Measurements from ENCODE around the gene CHFR. TPM values are rescaled to one million over a fixed set of nuclear protein-coding genes. Genes with fewer than 3 reads are reported as not detected.
A peak's percentile ranks its signal among the peaks of the same experiment; 100 is the strongest.

The CHFR gene
- total RNA-seq, 6 donors from 2014 or later, result 42.2 to 136 (median 50.5) TPM

DNA sequence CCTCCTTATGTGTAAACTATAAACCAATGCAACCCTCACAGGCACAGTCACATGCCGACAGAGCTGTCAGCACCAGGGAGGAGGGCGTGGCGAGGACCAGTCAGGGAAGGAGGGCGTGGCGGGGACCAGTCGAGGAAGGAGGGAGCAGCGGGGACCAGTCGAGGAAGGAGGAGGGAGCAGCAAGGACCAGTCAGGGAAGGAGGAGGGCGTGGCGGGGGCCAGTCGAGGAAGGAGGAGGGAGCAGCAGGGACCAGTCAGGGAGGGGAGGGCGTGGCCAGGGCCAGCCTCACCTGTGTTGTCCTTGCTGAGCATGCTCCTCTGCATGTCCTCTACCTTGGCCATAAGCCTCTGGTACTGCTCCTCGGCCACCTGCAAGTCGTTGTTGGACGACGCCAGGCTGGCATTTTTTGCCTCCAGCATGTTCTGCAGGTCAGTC lies 83.0 kb downstream of the CHFR start:
- Histone ChIP-seq H3K4me3 (no peak overlapping the region), H3K4me1 (no peaks in the 10 kb centered on the region), H3K36me3 (peaks cover 57 to 96% (median 86%) of the 10 kb centered on the region in 4 donors), H3K27me3 (no peaks in the 10 kb centered on the region), H3K27ac (no peak overlapping the region), H3K9me3 (no peaks in the 10 kb centered on the region)
- 79% methylated on average over 16 of the region's 16 CpGs for WGBS, 2 donors
- DNase-seq (no peak), ATAC-seq (ENCODE audit: low FRiP score in 2 of 2) (peak in 1 of 2 donors; percentile 31)
- TF ChIP-seq CTCF (IDR thresholded peaks at IDR 0.05) (no peak), EP300 (IDR thresholded peaks at IDR 0.05) (no peak), POLR2A (IDR thresholded peaks at IDR 0.05) (no peak), POLR2AphosphoS5 (IDR thresholded peaks at IDR 0.05) (no peak)

GRCh38 chr12:132803888-132804287 lies 83.5 kb downstream of the CHFR start:
- H3K4me3 ChIP-seq, result no peak overlapping the region
- no peaks in the 10 kb centered on the region for H3K27me3 ChIP-seq
- H3K27ac ChIP-seq, result no peak overlapping the region
- no peaks in the 10 kb centered on the region for H3K4me1 ChIP-seq
- TF ChIP-seq POLR2A (IDR thresholded peaks at IDR 0.05) (no peak), EP300 (IDR thresholded peaks at IDR 0.05) (no peak), POLR2AphosphoS5 (IDR thresholded peaks at IDR 0.05) (no peak), CTCF (IDR thresholded peaks at IDR 0.05) (no peak)
- peaks cover 63 to 97% (median 89%) of the 10 kb centered on the region in 4 donors for H3K36me3 ChIP-seq
- DNase-seq (peak in 1 of 2 donors; percentile 79), ATAC-seq (ENCODE audit: low FRiP score in 2 of 2) (peak in 1 of 2 donors; percentile 60)
- no peaks in the 10 kb centered on the region for H3K9me3 ChIP-seq
- WGBS, 2 donors, result 85 to 97% methylated on average over 8 to 15 of the region's 15 CpGs

- Histone ChIP-seq H3K36me3 (peaks cover 69 to 97% (median 92%) of the 10 kb centered on the region in 4 donors), H3K9me3 (no peaks in the 10 kb centered on the region), H3K27ac (no peak overlapping the region), H3K4me1 (no peaks in the 10 kb centered on the region), H3K4me3 (no peak overlapping the region), H3K27me3 (no peaks in the 10 kb centered on the region)
- 95% methylated on average over 11 to 14 of the region's 14 CpGs for WGBS, 2 donors
- ATAC-seq (ENCODE audit: low FRiP score in 2 of 2), result no peak
- no peak for DNase-seq
- no peak for TF ChIP-seq POLR2AphosphoS5 (IDR thresholded peaks at IDR 0.05)
- no peak for TF ChIP-seq CTCF (IDR thresholded peaks at IDR 0.05)
- TF ChIP-seq EP300 (IDR thresholded peaks at IDR 0.05), result no peak
- TF ChIP-seq POLR2A (IDR thresholded peaks at IDR 0.05), result no peak
These were observed 84.3 kb downstream of the CHFR start for GRCh38 chr12:132803125-132803524.

DNA sequence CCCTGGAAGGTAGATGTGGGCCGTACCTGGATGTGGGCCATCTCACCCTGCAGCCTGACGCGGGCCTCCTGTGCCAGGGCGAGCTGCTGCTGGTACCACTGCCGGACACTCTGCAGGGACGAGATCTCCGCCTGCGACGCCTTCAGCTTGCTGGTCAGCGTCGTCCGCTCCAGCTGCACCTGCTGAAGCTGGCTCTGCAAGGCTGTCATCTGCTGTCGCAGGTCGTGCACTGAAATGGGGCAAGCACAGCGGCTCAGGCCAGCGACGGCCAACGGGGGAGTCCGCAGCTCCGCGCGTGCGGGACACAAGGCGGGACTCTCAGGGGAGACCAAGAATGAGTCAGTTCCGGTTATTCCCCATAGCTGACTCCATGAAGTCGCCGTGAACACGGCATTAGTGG lies 85.7 kb downstream of the CHFR start:
- Histone ChIP-seq H3K4me1 (no peaks in the 10 kb centered on the region), H3K4me3 (no peak overlapping the region), H3K9me3 (no peaks in the 10 kb centered on the region), H3K36me3 (peaks cover 70 to 97% (median 93%) of the 10 kb centered on the region in 4 donors), H3K27me3 (no peaks in the 10 kb centered on the region), H3K27ac (no peak overlapping the region)
- ATAC-seq (ENCODE audit: low FRiP score in 2 of 2) (no peak), DNase-seq (no peak)
- WGBS, 2 donors, result 90 to 92% methylated on average over 13 to 26 of the region's 28 CpGs
- no peak for TF ChIP-seq EP300 (IDR thresholded peaks at IDR 0.05)
- TF ChIP-seq CTCF (IDR thresholded peaks at IDR 0.05), result no peak
- TF ChIP-seq POLR2A (IDR thresholded peaks at IDR 0.05), result no peak
- no peak for TF ChIP-seq POLR2AphosphoS5 (IDR thresholded peaks at IDR 0.05)

DNA sequence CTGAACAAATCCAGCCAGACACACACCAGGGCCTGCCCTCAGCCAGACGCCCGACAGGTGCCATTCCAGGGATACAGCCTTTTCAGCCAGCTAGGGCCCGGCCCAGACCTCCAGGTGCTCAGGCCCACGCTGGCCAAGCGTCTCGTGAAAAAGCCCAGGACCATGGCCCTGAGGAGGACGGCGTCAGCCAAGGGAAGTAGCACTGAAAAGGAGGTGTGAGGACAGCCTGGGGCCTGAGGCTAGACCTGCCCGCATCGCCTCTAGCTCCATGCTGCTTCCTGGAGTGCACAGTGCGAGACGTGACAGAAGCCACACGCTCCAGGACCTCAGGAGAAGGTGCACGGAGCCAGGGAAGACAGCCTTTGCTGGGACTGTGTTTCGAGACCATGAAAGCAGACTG lies 88.6 kb downstream of the CHFR start:
- Histone ChIP-seq H3K27me3 (no peaks in the 10 kb centered on the region), H3K27ac (no peak overlapping the region), H3K36me3 (peaks cover 62 to 99% (median 93%) of the 10 kb centered on the region in 4 donors), H3K4me3 (no peak overlapping the region), H3K9me3 (no peaks in the 10 kb centered on the region), H3K4me1 (no peaks in the 10 kb centered on the region)
- 95 to 96% methylated on average over 12 of the region's 15 CpGs for WGBS, 2 donors
- DNase-seq (no peak), ATAC-seq (ENCODE audit: low FRiP score in 2 of 2) (no peak)
- no peak for TF ChIP-seq POLR2A (IDR thresholded peaks at IDR 0.05)
- TF ChIP-seq EP300 (IDR thresholded peaks at IDR 0.05), result no peak
- TF ChIP-seq CTCF (IDR thresholded peaks at IDR 0.05), result no peak
- no peak for TF ChIP-seq POLR2AphosphoS5 (IDR thresholded peaks at IDR 0.05)

Measured in upper lobe of left lung (tissue), 6 donors.